ENCODE measurements around the gene MRPL58. TPM values are rescaled to one million over a fixed set of nuclear protein-coding genes. Genes with fewer than 3 reads are reported as not detected.

MRPL58 gene
- total RNA-seq: 100 to 1,000 TPM in 1 of 9 donors, 10 to 100 TPM in 8; 38.7 to 120 (median 60.3) TPM
- 10 to 100 TPM; 46.7 to 88.8 (median 57.6) TPM for polyA plus RNA-seq
- long read RNA-seq, donor 1, transcript MRPL58-201 (6 exons, 890 nt): major isoform, 17 of 20 reads
- long read RNA-seq, donor 1, partial matches to known transcripts: 0 of 20 reads
- long read RNA-seq, donor 1, other reads (novel, unspliced or antisense): 0 of 20 reads
- long read RNA-seq, donor 2, transcript MRPL58-201 (6 exons, 890 nt): major isoform, 9 of 11 reads
- long read RNA-seq, donor 2, partial matches to known transcripts: 0 of 11 reads
- long read RNA-seq, donor 2, other reads (novel, unspliced or antisense): 0 of 11 reads
- long read RNA-seq, donor 3, transcript MRPL58-201 (6 exons, 890 nt): major isoform, 10 of 12 reads
- long read RNA-seq, donor 3, partial matches to known transcripts: 0 of 12 reads
- long read RNA-seq, donor 3, other reads (novel, unspliced or antisense): 0 of 12 reads
- long read RNA-seq, donor 4, transcript MRPL58-201 (6 exons, 890 nt): major isoform, 30 of 35 reads
- long read RNA-seq, donor 4, partial matches to known transcripts: 1 of 35 reads
- long read RNA-seq, donor 4, other reads (novel, unspliced or antisense): 3 of 35 reads
- long read RNA-seq, donor 5, transcript MRPL58-201 (6 exons, 890 nt): major isoform, 18 of 22 reads
- long read RNA-seq, donor 5, partial matches to known transcripts: 0 of 22 reads
- long read RNA-seq, donor 5, other reads (novel, unspliced or antisense): 2 of 22 reads
- long read RNA-seq, donor 6, transcript MRPL58-201 (6 exons, 890 nt): major isoform, 15 of 17 reads
- long read RNA-seq, donor 6, partial matches to known transcripts: 0 of 17 reads
- long read RNA-seq, donor 6, other reads (novel, unspliced or antisense): 1 of 17 reads
- long read RNA-seq, donor 7, transcript MRPL58-201 (6 exons, 890 nt): major isoform, 14 of 14 reads
- long read RNA-seq, donor 7, partial matches to known transcripts: 0 of 14 reads
- long read RNA-seq, donor 7, other reads (novel, unspliced or antisense): 0 of 14 reads
- long read RNA-seq, donor 8, transcript MRPL58-201 (6 exons, 890 nt): major isoform, 9 of 9 reads
- long read RNA-seq, donor 8, partial matches to known transcripts: 0 of 9 reads
- long read RNA-seq, donor 8, other reads (novel, unspliced or antisense): 0 of 9 reads
- long read RNA-seq, donor 9, transcript MRPL58-201 (6 exons, 890 nt): major isoform, 6 of 8 reads
- long read RNA-seq, donor 9, partial matches to known transcripts: 0 of 8 reads
- long read RNA-seq, donor 9, other reads (novel, unspliced or antisense): 0 of 8 reads
- long read RNA-seq, donor 10, transcript MRPL58-201 (6 exons, 890 nt): major isoform, 6 of 8 reads
- long read RNA-seq, donor 10, partial matches to known transcripts: 0 of 8 reads
- long read RNA-seq, donor 10, other reads (novel, unspliced or antisense): 0 of 8 reads

DNA sequence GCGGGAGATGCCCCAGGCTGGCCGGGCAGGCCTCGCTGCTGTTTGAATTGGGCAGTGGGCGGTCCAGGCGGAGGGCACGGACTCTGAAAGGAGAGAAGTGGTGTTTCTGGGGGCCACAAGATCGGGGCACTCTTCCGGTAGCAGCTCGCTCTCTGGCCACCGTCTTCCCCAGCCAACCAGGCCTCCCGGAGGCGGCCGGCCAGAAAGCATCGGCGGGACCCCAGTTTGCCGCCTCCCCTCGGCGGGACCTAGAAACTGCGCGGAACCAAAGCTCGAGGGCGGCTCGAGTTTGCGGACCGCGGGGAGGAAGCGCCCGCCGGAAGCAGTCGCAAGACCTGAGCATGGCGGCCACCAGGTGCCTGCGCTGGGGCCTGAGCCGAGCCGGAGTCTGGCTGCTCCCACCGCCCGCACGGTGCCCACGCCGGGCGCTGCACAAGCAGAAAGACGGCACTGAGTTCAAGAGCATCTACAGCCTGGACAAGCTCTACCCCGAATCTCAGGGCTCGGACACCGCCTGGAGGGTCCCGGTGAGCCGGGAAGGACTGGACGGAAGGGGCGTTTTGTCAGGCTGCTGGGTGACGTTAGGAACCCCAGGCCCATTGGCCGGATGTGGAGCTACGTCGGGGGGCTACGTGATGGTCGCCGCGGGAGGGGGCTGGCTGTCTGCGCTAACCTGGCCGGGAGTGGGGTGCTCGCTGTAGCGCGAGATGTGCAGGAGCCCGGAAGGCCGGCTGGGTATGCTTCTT is at the start of gene MRPL58:
TSS of gene MRPL58 (plus strand) at position 325 of the 746 bp plus-strand sequence. CDS start at position 342, 17 bp downstream.
- Histone ChIP-seq H3K4me3 (peak within 1 kb of the TSS; percentile 34 to 52 (median 50)), H3K36me3 (replicated peaks in 1 of 2) (no peaks in the 10 kb centered on the region), H3K27me3 (no peaks in the 10 kb centered on the region), H3K9me3 (replicated peaks in 1 of 3) (no peaks in the 10 kb centered on the region), H3K27ac (peak within 1 kb of the TSS; percentile 11 to 83 (median 52)), H3K4me1 (replicated peaks in 1 of 2) (peaks cover 0 to 20% of the 10 kb centered on the region in 2 donors)
- intact Hi-C loops (cut with DNase I): no loop called here
- TF ChIP-seq POLR2A (IDR thresholded peaks at IDR 0.05): peak; percentile 43 to 49
- TF ChIP-seq, protein P1, sequence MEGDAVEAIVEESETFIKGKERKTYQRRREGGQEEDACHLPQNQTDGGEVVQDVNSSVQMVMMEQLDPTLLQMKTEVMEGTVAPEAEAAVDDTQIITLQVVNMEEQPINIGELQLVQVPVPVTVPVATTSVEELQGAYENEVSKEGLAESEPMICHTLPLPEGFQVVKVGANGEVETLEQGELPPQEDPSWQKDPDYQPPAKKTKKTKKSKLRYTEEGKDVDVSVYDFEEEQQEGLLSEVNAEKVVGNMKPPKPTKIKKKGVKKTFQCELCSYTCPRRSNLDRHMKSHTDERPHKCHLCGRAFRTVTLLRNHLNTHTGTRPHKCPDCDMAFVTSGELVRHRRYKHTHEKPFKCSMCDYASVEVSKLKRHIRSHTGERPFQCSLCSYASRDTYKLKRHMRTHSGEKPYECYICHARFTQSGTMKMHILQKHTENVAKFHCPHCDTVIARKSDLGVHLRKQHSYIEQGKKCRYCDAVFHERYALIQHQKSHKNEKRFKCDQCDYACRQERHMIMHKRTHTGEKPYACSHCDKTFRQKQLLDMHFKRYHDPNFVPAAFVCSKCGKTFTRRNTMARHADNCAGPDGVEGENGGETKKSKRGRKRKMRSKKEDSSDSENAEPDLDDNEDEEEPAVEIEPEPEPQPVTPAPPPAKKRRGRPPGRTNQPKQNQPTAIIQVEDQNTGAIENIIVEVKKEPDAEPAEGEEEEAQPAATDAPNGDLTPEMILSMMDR (IDR thresholded peaks at IDR 0.05): peak; percentile 35 to 70 (median 58)
- whole genome bisulfite sequencing, 4 donors: 2 to 4% (median 2%) methylated on average over 19 to 63 of the region's 63 CpGs
- DNase-seq: peak; percentile 74 to 90 (median 83)

DNA sequence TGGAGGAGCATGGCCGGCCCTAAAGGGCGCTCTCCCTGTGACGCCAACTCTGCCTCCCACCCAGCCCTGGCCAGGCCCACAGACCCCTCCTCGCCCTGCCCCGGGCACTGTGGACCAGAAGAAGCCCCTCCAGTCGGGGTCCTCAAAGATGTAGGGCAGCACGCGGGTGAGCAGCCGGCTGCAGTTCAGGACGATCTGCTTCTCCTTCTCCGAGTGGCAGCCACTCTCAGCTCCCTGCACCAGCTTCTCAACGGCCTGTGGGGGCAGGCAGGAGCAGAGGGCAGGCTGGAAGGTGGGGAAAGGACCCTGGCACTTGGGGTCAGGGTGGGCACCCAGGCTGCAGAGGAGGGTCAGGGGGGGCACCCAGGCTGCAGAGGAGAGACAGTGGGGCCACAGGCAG is 48.8 kb upstream of the MRPL58 start:
- intact Hi-C loops (cut with DNase I): loop anchor here (5.0 to 10.0 kb wide), 3 partner anchors 44 to 239 kb away; partner anchors contain the start of gene ARMC7 (in 1 of the 2)
- no peak for DNase-seq
- TF ChIP-seq, protein P1 (IDR thresholded peaks at IDR 0.05): no peak
- TF ChIP-seq POLR2A (IDR thresholded peaks at IDR 0.05): no peak
- Histone ChIP-seq H3K27me3 (no peaks in the 10 kb centered on the region), H3K36me3 (replicated peaks in 1 of 2) (no peaks in the 10 kb centered on the region), H3K4me3 (no peak overlapping the region), H3K27ac (no peak overlapping the region), H3K4me1 (replicated peaks in 1 of 2) (no peaks in the 10 kb centered on the region), H3K9me3 (replicated peaks in 1 of 3) (no peaks in the 10 kb centered on the region)
- WGBS, 4 donors: 60 to 74% (median 66%) methylated on average over 5 to 12 of the region's 12 CpGs

- WGBS, 4 donors: 91 to 93% (median 92%) methylated on average over 8 to 12 of the region's 12 CpGs; no CpG with 5 or more reads in 1 of the 4 donors
- no peaks in the 10 kb centered on the region for H3K4me1 ChIP-seq (replicated peaks in 1 of 2)
- no peak overlapping the region for H3K27ac ChIP-seq
- H3K36me3 ChIP-seq (replicated peaks in 1 of 2): no peaks in the 10 kb centered on the region
- DNase-seq: no peak
- H3K4me3 ChIP-seq: no peak overlapping the region
- H3K9me3 ChIP-seq (replicated peaks in 1 of 3): no peaks in the 10 kb centered on the region
- intact Hi-C loops (cut with DNase I): loop anchor here (5.0 to 10.0 kb wide), 3 partner anchors 43 to 238 kb away; partner anchors contain the start of gene ARMC7 (in 1 of the 2)
- H3K27me3 ChIP-seq: no peaks in the 10 kb centered on the region
- TF ChIP-seq, protein P1 (IDR thresholded peaks at IDR 0.05): no peak
- no peak for TF ChIP-seq POLR2A (IDR thresholded peaks at IDR 0.05)
Observed at GRCh38 chr17:74964246-74964761, 48.2 kb upstream of the MRPL58 start.
